K562 (cell line): Measurements from ENCODE around the gene NELFE. TPM values are rescaled to one million over a fixed set of nuclear protein-coding genes. Genes with fewer than 3 reads are reported as not detected.

Experiments used
- ATAC-seq: fragments of 200-7000 bp; cut with Tn5 transposase; 3 replicates; pipeline ENCODE4 v1.9.1; 2020; ENCODE audit warnings: moderate library complexity
- BruUV-seq: library from RNA; stranded (reverse); fragments of 400-500 nt; replicated peaks from 2 replicates; lab custom pipeline; 2021; lab: Mats Ljungman, UMichigan
- CTCF ChIA-PET: fragments of 300-600 bp; formaldehyde crosslinking; extraction: SDS; loops from one replicate; lab custom pipeline; 2021; ENCODE audit warnings: low intra/inter-chr PET ratio; lab: Yijun Ruan, JAX
- POLR2A ChIA-PET: fragments of 300-600, 350-650 bp; sonication (Branson Sonifier 250); formaldehyde crosslinking; extraction: SDS; loops from one replicate; lab custom pipeline; 2021; ENCODE audit warnings: antibody characterized with exemption, inconsistent platforms; lab: Yijun Ruan, JAX
- DNase-seq, 4 experiments: peaks; one replicate each; pipeline versions ENCODE4 v3.0.0 to v3.0.0-alpha.2; 2011 to 2018; ENCODE audit warnings: low spot score in 3 of 4, mixed read lengths in 3 of 4; ENCODE audit errors: extremely low read depth in 1 of 4
- FAIRE-seq: peaks from 2 replicates; lab custom pipeline; 2011; peaks lifted over from hg19 to GRCh38; lab: Jason Lieb, UNC
- H2AFZ ChIP-seq: 2 replicates; pipeline ENCODE4 v1.6.0; 2011; ENCODE audit warnings: low read depth, low read length, control low read depth, inconsistent platforms
- H3K27ac ChIP-seq: fragments of 200-600 bp; 3 replicates; pipeline ENCODE4 v1.8.0; 2011; ENCODE audit warnings: low read depth, mild to moderate bottlenecking, control low read depth, inconsistent platforms, low read length, moderate library complexity, mixed read lengths; ENCODE audit errors: extremely low read depth
- H3K27me3 ChIP-seq, 2 experiments: fragments of 300-600 bp in 1 of 2; 2 replicates in 1 of 2; 3 replicates in 1 of 2; pipeline versions ENCODE4 v1.6.0 to v1.8.0; 2011; ENCODE audit warnings: inconsistent platforms in 2 of 2, low read length in 2 of 2, mild to moderate bottlenecking in 1 of 2, mixed read lengths in 1 of 2, moderate library complexity in 1 of 2; ENCODE audit not compliant: control insufficient read depth in 2 of 2, insufficient read depth in 2 of 2
- H3K36me3 ChIP-seq: fragments of 300-600 bp; 3 replicates; pipeline ENCODE4 v1.8.0; 2011; ENCODE audit warnings: mild to moderate bottlenecking, low read length, inconsistent platforms; ENCODE audit not compliant: control insufficient read depth, insufficient read depth
- H3K4me1 ChIP-seq, 2 experiments: fragments of 200-600 bp in 1 of 2; replicated peaks in 1 of 2; 2 replicates in 1 of 2; 3 replicates in 1 of 2; pipeline versions ENCODE4 v1.5.1 to v1.8.0; 2011; ENCODE audit warnings: inconsistent platforms in 2 of 2, low read length in 2 of 2, mild to moderate bottlenecking in 1 of 2, mixed read lengths in 1 of 2, moderate library complexity in 1 of 2; ENCODE audit not compliant: control insufficient read depth in 2 of 2, insufficient read depth in 2 of 2
- H3K4me2 ChIP-seq: 2 replicates; pipeline ENCODE4 v1.6.1; 2011; ENCODE audit warnings: low read length, control low read depth, inconsistent platforms, mixed read lengths; ENCODE audit not compliant: insufficient read depth
- H3K4me3 ChIP-seq: fragments of 200-600 bp; sonication (generic), shearing (Covaris generic); 2 replicates; pipeline ENCODE4 v1.5.1; 2016; ENCODE audit warnings: control low read depth, inconsistent platforms
- H3K79me2 ChIP-seq: fragments of 200-600 bp; 3 replicates; pipeline ENCODE4 v1.8.0; 2011; ENCODE audit warnings: low read length, inconsistent platforms; ENCODE audit not compliant: control insufficient read depth, insufficient read depth
- H3K9ac ChIP-seq, 2 experiments: 2 replicates each; pipeline versions ENCODE4 v1.6.0 to v1.6.1; 2011; ENCODE audit warnings: low read depth in 2 of 2, low read length in 2 of 2, control low read depth in 1 of 2, inconsistent platforms in 1 of 2, mild to moderate bottlenecking in 1 of 2, mixed read lengths in 1 of 2; ENCODE audit not compliant: insufficient read depth in 1 of 2
- H3K9me1 ChIP-seq: one replicate; pipeline ENCODE4 v1.6.0; 2011; ENCODE audit warnings: inconsistent platforms, mild to moderate bottlenecking, low read length, moderate library complexity; ENCODE audit not compliant: control insufficient read depth, insufficient read depth
- H3K9me3 ChIP-seq: replicated peaks from 2 replicates; pipeline ENCODE4 v1.5.1; 2011; ENCODE audit warnings: low read depth, low read length, inconsistent platforms; ENCODE audit not compliant: control insufficient read depth, insufficient read depth
- H4K20me1 ChIP-seq: replicated peaks from 2 replicates; pipeline ENCODE4 v1.6.1; 2011; ENCODE audit warnings: low read length, inconsistent platforms, mixed read lengths; ENCODE audit not compliant: control insufficient read depth, insufficient read depth
- BDP1 ChIP-seq: IDR thresholded peaks from 3 replicates; pipeline ENCODE4 v1.6.1; 2011; ENCODE audit not compliant: insufficient read length, insufficient read depth
- CHD4 ChIP-seq: fragments of 200-600 bp; sonication (generic); IDR thresholded peaks from 3 replicates; pipeline ENCODE4 v1.6.1; 2012; ENCODE audit warnings: low read depth, mild to moderate bottlenecking, mixed read lengths, low read length, inconsistent platforms; ENCODE audit not compliant: insufficient read depth, insufficient replicate concordance, poor library complexity, severe bottlenecking
- NR2C1 ChIP-seq, 2 experiments: fragments of 450-650 bp; IDR thresholded peaks; 2 replicates each; pipeline ENCODE4 v1.6.1; 2017; ENCODE audit warnings: mild to moderate bottlenecking in 2 of 2, antibody characterized with exemption in 1 of 2, inconsistent platforms in 1 of 2, missing compliant biosample characterization in 1 of 2, missing genetic modification characterization in 1 of 2
- NR2C2 ChIP-seq, 2 experiments: fragments of 200-800 bp in 1 of 2; sonication (Bioruptor generic) in 1 of 2; sonication (generic) in 1 of 2; formaldehyde crosslinking in 1 of 2; IDR thresholded peaks; 2 replicates each; pipeline versions ENCODE4 v1.6.1 to v1.8.0; 2016 to 2022; ENCODE audit warnings: mild to moderate bottlenecking in 1 of 2, missing compliant biosample characterization in 1 of 2, missing genetic modification characterization in 1 of 2, missing genetic modification reagents in 1 of 2
- RBFOX2 ChIP-seq: fragments of 200-400 bp; formaldehyde crosslinking; IDR thresholded peaks from 2 replicates; pipeline ENCODE4 v1.6.1; 2017; ENCODE audit warnings: low read depth, mild to moderate bottlenecking, low read length, moderate library complexity
- WGBS: fragments of 100-300 bp; shearing (Covaris generic); methylation state at CpG from one replicate; pipeline ENCODE4 v1.1.6; 2016; ENCODE audit warnings: low coverage, mixed read lengths; ENCODE audit not compliant: insufficient coverage; ENCODE audit errors: missing lambda C conversion rate; 5-methylcytosine and 5-hydroxymethylcytosine counted together
- in situ Hi-C: fragments of 300-500 bp; cut with MboI; formaldehyde crosslinking; loops from 4 replicates; pipeline ENCODE4 v1.15.0; 2018; ENCODE audit warnings: inconsistent platforms, mixed read lengths
- intact Hi-C: fragments of 100-400 bp; cut with micrococcal nuclease; formaldehyde crosslinking; loops from 2 replicates; pipeline ENCODE4 v1.14.2; 2022
- polyA plus RNA-seq, 8 experiments: library from polyadenylated mRNA; depleted of rRNA in 4 of 8; stranded (reverse) in 5 of 8; unstranded in 3 of 8; fragments of >200 nt; fragmentation: Nextera tagmentation in 2 of 8; fragmentation: Illumina TruSeq in 1 of 8; extraction: Ambion mirVana in 2 of 8; extraction: Trizol in 1 of 8; gene quantifications; 2 replicates each; pipeline versions ENCODE4 v1.2.1 to v1.2.3, GENCODE V29; 2011 to 2014; ENCODE audit warnings: inconsistent platforms in 1 of 8, missing spikeins in 1 of 8
- total RNA-seq, 7 experiments: library from RNA; depleted of rRNA in 6 of 7; stranded (reverse); fragments of >200 nt in 6 of 7; fragmentation: Illumina TruSeq in 2 of 7; extraction: Trizol in 2 of 7; gene quantifications; 2 replicates each; pipeline versions ENCODE4 v1.2.1 to v1.2.3, GENCODE V29; 2011 to 2021; ENCODE audit warnings: low replicate concordance in 1 of 7

Gene NELFE
- total and polyA plus RNA-seq, 9 of the 15 experiments (the other 6 are each of a cell fraction or from before 2014, with no cell fraction given) = 15.2 to 157 (median 91.5) TPM

DNA sequence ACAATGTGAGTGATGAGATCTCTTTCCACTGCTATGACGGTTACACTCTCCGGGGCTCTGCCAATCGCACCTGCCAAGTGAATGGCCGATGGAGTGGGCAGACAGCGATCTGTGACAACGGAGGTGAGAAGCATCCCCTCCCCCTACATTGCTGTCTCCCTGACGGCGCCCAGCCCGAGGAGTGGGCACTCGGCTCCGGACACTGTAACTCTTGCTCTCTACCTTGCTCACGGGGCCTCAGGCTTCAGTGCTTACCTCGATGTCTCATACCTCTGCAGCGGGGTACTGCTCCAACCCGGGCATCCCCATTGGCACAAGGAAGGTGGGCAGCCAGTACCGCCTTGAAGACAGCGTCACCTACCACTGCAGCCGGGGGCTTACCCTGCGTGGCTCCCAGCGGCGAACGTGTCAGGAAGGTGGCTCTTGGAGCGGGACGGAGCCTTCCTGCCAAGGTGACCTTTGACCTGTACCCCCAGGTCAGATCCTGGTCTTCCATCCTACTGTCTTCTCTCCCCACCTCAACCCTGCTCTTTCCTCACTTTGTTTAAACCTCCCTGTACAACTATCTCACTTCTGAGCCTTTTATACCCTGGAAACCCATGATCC is 11.6 kb downstream of the NELFE start:
- no peak for FAIRE-seq
- Histone ChIP-seq H3K27me3 (peaks cover 2 to 26% of the 10 kb centered on the region in 2 experiments; a peak in 3 of 5 replicates), H3K4me1 (peaks cover 16 to 24% of the 10 kb centered on the region in 2 experiments), H3K4me2 (no peak overlapping the region), H2AFZ (no peak overlapping the region), H3K79me2 (no peaks in the 10 kb centered on the region), H3K9me3 (no peaks in the 10 kb centered on the region), H3K4me3 (no peak overlapping the region), H3K9me1 (peaks cover 7% of the 10 kb centered on the region), H3K36me3 (peaks cover 14% of the 10 kb centered on the region), H3K9ac (no peak overlapping the region), H4K20me1 (no peaks in the 10 kb centered on the region), H3K27ac (no peak overlapping the region)
- in situ Hi-C loops = no loop called here
- ChIA-PET POLR2A (interaction anchor here (1.9 kb wide), 1 partner anchor 9 kb away, joined by 6 read pairs; no protein-coding TSS in a partner anchor), CTCF (no interaction called here)
- intact Hi-C loops = loop anchor here (5.0 kb wide), 1 partner anchor 45 kb away; the partner anchor contains the start of gene ZBTB12
- DNase-seq = peak in 1 of 4 experiments; percentile 7
- no TSS peak for BruUV-seq
- ATAC-seq = no peak
- WGBS = 73% methylated on average over 24 of the region's 24 CpGs
- 0 out of 2 replicates have a peak, but pooled peaks have one; percentile 27 for TF ChIP-seq RBFOX2
- TF ChIP-seq NR2C1 (IDR thresholded peaks at IDR 0.05) = peak; percentile 83
- TF ChIP-seq NR2C1 (tag; IDR thresholded peaks at IDR 0.05) = peak; percentile 84
- TF ChIP-seq CHD4 = no peak
- TF ChIP-seq NR2C2 (CRISPR knock-in tag; IDR thresholded peaks at IDR 0.05) = peak; percentile 75; the same call in 1 of the 2 replicates
- no peak for TF ChIP-seq NR2C2 (tag; IDR thresholded peaks at IDR 0.05)
- TF ChIP-seq BDP1 = no peak
